GM12873 (cell line): ENCODE results near the gene SYT2.

Experiments used
- CTCF ChIP-seq: IDR thresholded peaks from 2 replicates; pipeline ENCODE4 v1.5.1; 2012; ENCODE audit warnings: low read depth, mild to moderate bottlenecking, moderate library complexity, low read length, control low read depth; ENCODE audit not compliant: insufficient read depth; ENCODE audit errors: missing control alignments

The SYT2 gene

GRCh38 chr1:202709276-202710041 is 795 bp downstream of the SYT2 start:
- no peak for TF ChIP-seq CTCF

- no peak for TF ChIP-seq CTCF
These were observed 1.6 kb downstream of the SYT2 start for GRCh38 chr1:202708456-202709275.

- TF ChIP-seq CTCF, result no peak
These were observed 3.4 kb downstream of the SYT2 start for GRCh38 chr1:202706851-202707250.

GRCh38 chr1:202704601-202705000 is 5.7 kb downstream of the SYT2 start:
- TF ChIP-seq CTCF, result no peak

- TF ChIP-seq CTCF, result no peak
These were observed 7.1 kb downstream of the SYT2 start for GRCh38 chr1:202703191-202703590.

GRCh38 chr1:202702088-202702487 is 8.2 kb downstream of the SYT2 start:
- TF ChIP-seq CTCF, result no peak

GRCh38 chr1:202701200-202701599 is 9.1 kb downstream of the SYT2 start:
- TF ChIP-seq CTCF, result no peak
